H9 (cell line): ENCODE results near the gene ZSWIM2. TPM values are rescaled to one million over a fixed set of nuclear protein-coding genes. Genes with fewer than 3 reads are reported as not detected.

ENCODE experiments used
- DNase-seq: peaks from one replicate; pipeline ENCODE4 v3.0.0-alpha.2; 2017
- H2AFZ ChIP-seq: one replicate; pipeline ENCODE4 v1.6.1; 2013; ENCODE audit warnings: mild to moderate bottlenecking, low read length, control low read depth, moderate library complexity
- H2AK5ac ChIP-seq: 2 replicates; pipeline ENCODE4 v1.6.1; 2013; ENCODE audit warnings: low read length, control low read depth, mixed read lengths; ENCODE audit not compliant: insufficient read length
- H2BK120ac ChIP-seq: one replicate; pipeline ENCODE4 v1.6.1; 2013; ENCODE audit warnings: low read depth, mild to moderate bottlenecking, low read length, control low read depth, inconsistent platforms; ENCODE audit not compliant: poor library complexity, severe bottlenecking
- H2BK12ac ChIP-seq: 2 replicates; pipeline ENCODE4 v1.6.1; 2013; ENCODE audit warnings: low read length, control low read depth, mixed read lengths, low read depth; ENCODE audit not compliant: insufficient read length
- H2BK15ac ChIP-seq: 2 replicates; pipeline ENCODE4 v1.6.1; 2013; ENCODE audit warnings: low read depth, low read length, control low read depth
- H2BK20ac ChIP-seq: one replicate; pipeline ENCODE4 v1.6.1; 2013; ENCODE audit warnings: low read depth, mild to moderate bottlenecking, low read length, control low read depth, inconsistent platforms; ENCODE audit not compliant: poor library complexity, severe bottlenecking
- H2BK5ac ChIP-seq: 2 replicates; pipeline ENCODE4 v1.6.1; 2013; ENCODE audit warnings: low read length, control low read depth, mixed read lengths; ENCODE audit not compliant: insufficient read length
- H3K14ac ChIP-seq: 2 replicates; pipeline ENCODE4 v1.6.1; 2013; ENCODE audit warnings: low read length, control low read depth; ENCODE audit not compliant: insufficient read depth
- H3K18ac ChIP-seq: 2 replicates; pipeline ENCODE4 v1.6.1; 2013; ENCODE audit warnings: low read depth, mild to moderate bottlenecking, mixed read lengths, low read length, control low read depth; ENCODE audit not compliant: insufficient read length
- H3K23ac ChIP-seq: 2 replicates; pipeline ENCODE4 v1.6.1; 2013; ENCODE audit warnings: low read length, control low read depth, mixed read lengths, low read depth; ENCODE audit not compliant: insufficient read length
- H3K23me2 ChIP-seq: 2 replicates; pipeline ENCODE4 v1.6.1; 2013; ENCODE audit warnings: low read depth, mild to moderate bottlenecking, mixed read lengths, low read length, control low read depth; ENCODE audit not compliant: insufficient read length, poor library complexity, severe bottlenecking
- H3K27ac ChIP-seq: 2 replicates; pipeline ENCODE4 v1.5.1; 2013; ENCODE audit warnings: low read length, control low read depth, mixed read lengths, low read depth; ENCODE audit not compliant: insufficient read length
- H3K27me3 ChIP-seq: 2 replicates; pipeline ENCODE4 v1.6.1; 2013; ENCODE audit warnings: low read length, control low read depth, inconsistent platforms; ENCODE audit not compliant: insufficient read depth
- H3K4ac ChIP-seq: 2 replicates; pipeline ENCODE4 v1.6.1; 2013; ENCODE audit warnings: low read depth, mild to moderate bottlenecking, control low read depth, inconsistent platforms, low read length, moderate library complexity
- H3K4me1 ChIP-seq: 2 replicates; pipeline ENCODE4 v1.6.1; 2013; ENCODE audit warnings: low read length, control low read depth, inconsistent platforms; ENCODE audit not compliant: insufficient read depth
- H3K4me2 ChIP-seq: 2 replicates; pipeline ENCODE4 v1.6.1; 2013; ENCODE audit warnings: low read length, control low read depth, mixed read lengths; ENCODE audit not compliant: insufficient read length, insufficient read depth
- H3K56ac ChIP-seq: 2 replicates; pipeline ENCODE4 v1.6.1; 2013; ENCODE audit warnings: low read depth, mild to moderate bottlenecking, mixed read lengths, low read length, control low read depth; ENCODE audit not compliant: insufficient read length
- H3K79me1 ChIP-seq: 2 replicates; pipeline ENCODE4 v1.6.1; 2013; ENCODE audit warnings: low read depth, mild to moderate bottlenecking, moderate library complexity, low read length, control low read depth, inconsistent platforms; ENCODE audit not compliant: insufficient read depth, poor library complexity, severe bottlenecking
- H3K79me2 ChIP-seq: 2 replicates; pipeline ENCODE4 v1.6.1; 2013; ENCODE audit warnings: low read length, control low read depth, inconsistent platforms; ENCODE audit not compliant: insufficient read depth
- H3K9ac ChIP-seq: 2 replicates; pipeline ENCODE4 v1.6.1; 2013; ENCODE audit warnings: low read length, control low read depth, mixed read lengths; ENCODE audit not compliant: insufficient read length; ENCODE audit errors: extremely low read depth
- H3K9me3 ChIP-seq: one replicate; pipeline ENCODE4 v1.6.1; 2013; ENCODE audit warnings: low read depth, low read length, inconsistent platforms; ENCODE audit not compliant: control insufficient read depth
- H3T11ph ChIP-seq: one replicate; pipeline ENCODE4 v1.6.1; 2013; ENCODE audit warnings: mild to moderate bottlenecking, low read length, control low read depth, inconsistent platforms
- H4K20me1 ChIP-seq: one replicate; pipeline ENCODE4 v1.6.1; 2013; ENCODE audit not compliant: control insufficient read depth, insufficient read length, insufficient read depth
- H4K5ac ChIP-seq: 2 replicates; pipeline ENCODE4 v1.6.1; 2013; ENCODE audit warnings: low read depth, mild to moderate bottlenecking, mixed read lengths, low read length, control low read depth; ENCODE audit not compliant: insufficient read length
- H4K8ac ChIP-seq: replicated peaks from 2 replicates; pipeline ENCODE4 v1.6.1; 2013; ENCODE audit warnings: low read length, control low read depth, mixed read lengths, low read depth; ENCODE audit not compliant: insufficient read length
- H4K91ac ChIP-seq: 2 replicates; pipeline ENCODE4 v1.6.1; 2013; ENCODE audit warnings: low read depth, mild to moderate bottlenecking, moderate library complexity, mixed read lengths, low read length, control low read depth; ENCODE audit not compliant: insufficient read length
- H3K27ac Mint-ChIP-seq, 3 experiments: 2 replicates in 2 of 3; 3 replicates in 1 of 3; pipeline ENCODE4 v1.8.0; 2020 to 2021; ENCODE audit warnings: mixed read lengths in 3 of 3, mild to moderate bottlenecking in 1 of 3, moderate library complexity in 1 of 3
- H3K27me3 Mint-ChIP-seq: 2 replicates; pipeline ENCODE4 v1.8.0; 2021; ENCODE audit warnings: low read depth, mild to moderate bottlenecking, moderate library complexity, mixed read lengths
- H3K36me3 Mint-ChIP-seq, 3 experiments: 2 replicates in 2 of 3; 3 replicates in 1 of 3; pipeline ENCODE4 v1.8.0; 2020 to 2021; ENCODE audit warnings: low read depth in 3 of 3, mixed read lengths in 3 of 3; ENCODE audit not compliant: insufficient read depth in 1 of 3
- H3K4me1 Mint-ChIP-seq, 2 experiments: 2 replicates each; pipeline ENCODE4 v1.8.0; 2020; ENCODE audit warnings: mixed read lengths in 2 of 2
- H3K4me3 Mint-ChIP-seq, 2 experiments: 2 replicates in 1 of 2; 3 replicates in 1 of 2; pipeline ENCODE4 v1.8.0; 2020 to 2021; ENCODE audit warnings: mild to moderate bottlenecking in 2 of 2, mixed read lengths in 2 of 2, moderate library complexity in 1 of 2
- H3K9me3 Mint-ChIP-seq, 2 experiments: 2 replicates in 1 of 2; 3 replicates in 1 of 2; pipeline ENCODE4 v1.8.0; 2020; ENCODE audit warnings: mild to moderate bottlenecking in 2 of 2, mixed read lengths in 2 of 2, moderate library complexity in 1 of 2
- CTCF ChIP-seq: fragments of 200-600 bp; sonication (generic); conservative IDR thresholded peaks from 3 replicates; pipeline ENCODE4 v1.8.0; 2021; ENCODE audit warnings: antibody characterized with exemption, mild to moderate bottlenecking
- WGBS: extraction: QIAGEN DNeasy Blood & Tissue Kit; methylation state at CpG from one replicate; pipeline ENCODE4 v1.1.7; 2013; ENCODE audit warnings: missing lambda C conversion rate, low lambda C conversion rate, mixed read lengths; ENCODE audit not compliant: insufficient read length; ENCODE audit errors: extremely low coverage; 5-methylcytosine and 5-hydroxymethylcytosine counted together
- total RNA-seq: library from RNA; stranded (reverse); gene quantifications from 2 replicates; pipeline ENCODE4 v1.2.1, GENCODE V29; 2021

Gene ZSWIM2
- total RNA-seq, 1 experiment from 2014 or later = not detected

- no peaks in the 10 kb centered on the region for H3K9me3 ChIP-seq
- no peaks in the 10 kb centered on the region for H3K79me1 ChIP-seq
- Mint-ChIP-seq H3K4me3 (no peak overlapping the region), H3K27ac (no peak overlapping the region), H3K9me3 (peaks cover 7 to 13% of the 10 kb centered on the region in 2 experiments; a peak in 4 of 5 replicates), H3K36me3 (peaks cover 0 to 5% (median 0%) of the 10 kb centered on the region in 3 experiments; a peak in 2 of 7 replicates), H3K27me3 (peaks cover 2% of the 10 kb centered on the region), H3K4me1 (no peaks in the 10 kb centered on the region)
- H3K56ac ChIP-seq = no peak overlapping the region
- no peak overlapping the region for H2BK15ac ChIP-seq
- no peak overlapping the region for H3K27ac ChIP-seq
- H3K14ac ChIP-seq = no peak overlapping the region
- no peaks in the 10 kb centered on the region for H3K79me2 ChIP-seq
- WGBS = no CpG with 5 or more reads among the region's 1 CpG
- no peaks in the 10 kb centered on the region for H3K23me2 ChIP-seq
- no peaks in the 10 kb centered on the region for H3K27me3 ChIP-seq
- no peak overlapping the region for H3K9ac ChIP-seq
- no peaks in the 10 kb centered on the region for H3K4me1 ChIP-seq
- no peak overlapping the region for H2AFZ ChIP-seq
- H4K91ac ChIP-seq = no peak overlapping the region
- no peak overlapping the region for H3K23ac ChIP-seq
- no peak overlapping the region for H2BK120ac ChIP-seq
- no peak overlapping the region for H3K4ac ChIP-seq
- H3T11ph ChIP-seq = no peak overlapping the region
- no peak overlapping the region for H3K18ac ChIP-seq
- no peak overlapping the region for H2BK5ac ChIP-seq
- no peak overlapping the region for H2AK5ac ChIP-seq
- H4K8ac ChIP-seq = no peak overlapping the region
- no peak overlapping the region for H2BK12ac ChIP-seq
- no peak overlapping the region for H4K5ac ChIP-seq
- H2BK20ac ChIP-seq = no peak overlapping the region
- H4K20me1 ChIP-seq = no peaks in the 10 kb centered on the region
- TF ChIP-seq CTCF = no peak
- H3K4me2 ChIP-seq = no peak overlapping the region
- no peak for DNase-seq
Measured at GRCh38 chr2:186835628-186836027, 13.3 kb downstream of the ZSWIM2 start.
